Liver (tissue), 9 donors: Measurements from ENCODE around the gene SERPING1. TPM values are rescaled to one million over a fixed set of nuclear protein-coding genes. Genes with fewer than 3 reads are reported as not detected.
A peak's percentile ranks its signal among the peaks of the same experiment; 100 is the strongest.

Source experiments
- DNase-seq: peaks from one replicate; pipeline ENCODE4 v3.0.0-alpha.2; 2017; ENCODE audit warnings: low spot score
- H3K27ac ChIP-seq, 2 donors: one replicate each; pipeline ENCODE4 v1.7.0; 2013; ENCODE audit warnings: inconsistent platforms in 2 of 2, low read length in 2 of 2, control low read depth in 1 of 2, low read depth in 1 of 2, mild to moderate bottlenecking in 1 of 2
- H3K27me3 ChIP-seq, 4 donors: one replicate each; pipeline versions ENCODE4 v1.6.1 to v1.7.0; 2013; ENCODE audit warnings: low read length in 3 of 4, inconsistent platforms in 1 of 4, mild to moderate bottlenecking in 1 of 4, moderate library complexity in 1 of 4; ENCODE audit not compliant: control insufficient read depth in 4 of 4, insufficient read depth in 4 of 4
- H3K36me3 ChIP-seq, 4 donors: one replicate each; pipeline versions ENCODE4 v1.6.1 to v1.7.0; 2013; ENCODE audit warnings: low read length in 3 of 4, mild to moderate bottlenecking in 3 of 4, low read depth in 1 of 4, moderate library complexity in 1 of 4; ENCODE audit not compliant: control insufficient read depth in 4 of 4, insufficient read depth in 3 of 4
- H3K4me1 ChIP-seq, 4 donors: one replicate each; pipeline versions ENCODE4 v1.6.1 to v1.7.0; 2013; ENCODE audit warnings: low read length in 3 of 4, mild to moderate bottlenecking in 3 of 4, moderate library complexity in 1 of 4; ENCODE audit not compliant: control insufficient read depth in 4 of 4, insufficient read depth in 4 of 4
- H3K4me3 ChIP-seq, 3 donors: one replicate each; pipeline versions ENCODE4 v1.6.1 to v1.7.0; 2013; ENCODE audit warnings: low read length in 3 of 3, control low read depth in 1 of 3, low read depth in 1 of 3, mild to moderate bottlenecking in 1 of 3
- H3K9ac ChIP-seq, 2 donors: one replicate each; pipeline ENCODE4 v1.7.0; 2013; ENCODE audit warnings: low read length in 2 of 2, mild to moderate bottlenecking in 2 of 2, moderate library complexity in 2 of 2, control low read depth in 1 of 2, low read depth in 1 of 2
- H3K9me3 ChIP-seq, 4 donors: one replicate each; pipeline versions ENCODE4 v1.6.1 to v1.7.0; 2013; ENCODE audit warnings: low read length in 3 of 4; ENCODE audit not compliant: control insufficient read depth in 4 of 4
- EGR1 ChIP-seq, 2 donors: IDR thresholded peaks; 2 replicates each; pipeline ENCODE4 v1.6.1; 2016 to 2018; ENCODE audit warnings: antibody characterized with exemption in 2 of 2, low read depth in 2 of 2
- FOXA1 ChIP-seq: IDR thresholded peaks from 2 replicates; pipeline ENCODE4 v1.6.1; 2016; ENCODE audit warnings: antibody characterized with exemption
- GABPA ChIP-seq, 2 donors: IDR thresholded peaks in 1 of 2; conservative IDR thresholded peaks in 1 of 2; 2 replicates each; pipeline ENCODE4 v1.6.1; 2016; ENCODE audit warnings: antibody characterized with exemption in 2 of 2, mild to moderate bottlenecking in 1 of 2, moderate library complexity in 1 of 2
- HNF4A ChIP-seq, 2 donors: conservative IDR thresholded peaks; 2 replicates each; pipeline ENCODE4 v1.6.1; 2016; ENCODE audit warnings: antibody characterized with exemption in 2 of 2, mild to moderate bottlenecking in 2 of 2
- JUND ChIP-seq, 2 donors: IDR thresholded peaks; 2 replicates each; pipeline ENCODE4 v1.6.1; 2016; ENCODE audit warnings: antibody characterized with exemption in 2 of 2
- NR2F2 ChIP-seq: IDR thresholded peaks from 2 replicates; pipeline ENCODE4 v1.6.1; 2016; ENCODE audit warnings: antibody characterized with exemption
- RAD21 ChIP-seq, 2 donors: IDR thresholded peaks; 2 replicates each; pipeline ENCODE4 v1.6.1; 2016; ENCODE audit warnings: antibody characterized with exemption in 2 of 2, mild to moderate bottlenecking in 2 of 2
- RXRA ChIP-seq, 2 donors: IDR thresholded peaks; 2 replicates each; pipeline ENCODE4 v1.6.1; 2017 to 2018; ENCODE audit warnings: antibody characterized with exemption in 2 of 2, mild to moderate bottlenecking in 1 of 2
- SP1 ChIP-seq: IDR thresholded peaks from 2 replicates; pipeline ENCODE4 v1.6.1; 2018; ENCODE audit warnings: antibody characterized with exemption, mild to moderate bottlenecking
- WGBS: extraction: QIAGEN DNeasy Blood & Tissue Kit; methylation state at CpG from one replicate; pipeline ENCODE4 v1.1.7; 2013; 5-methylcytosine and 5-hydroxymethylcytosine counted together
- polyA plus RNA-seq, 2 donors: library from polyadenylated mRNA; stranded (reverse) in 1 of 2; unstranded in 1 of 2; fragments of 200-250 nt in 1 of 2; fragments of >200 nt in 1 of 2; fragmentation: Nextera tagmentation in 1 of 2; extraction: Ambion mirVana in 1 of 2; gene quantifications; one replicate each; pipeline versions ENCODE4 v1.2.1 to v1.2.3, GENCODE V29; 2013 to 2015
- total RNA-seq, 2 donors: library from RNA; depleted of rRNA; stranded (reverse); fragments of >200 nt; gene quantifications; one replicate each; pipeline ENCODE4 v1.2.3, GENCODE V29; 2014
- TF ChIP-seq, protein P1 (sequence below): IDR thresholded peaks from 2 replicates; pipeline ENCODE4 v1.6.1; 2016; ENCODE audit warnings: antibody characterized with exemption
- TF ChIP-seq, protein P2 (sequence below): IDR thresholded peaks from 2 replicates; pipeline ENCODE4 v1.6.1; 2016; ENCODE audit warnings: antibody characterized with exemption
- TF ChIP-seq, protein P3 (sequence below): IDR thresholded peaks from 2 replicates; pipeline ENCODE4 v1.6.1; 2016; ENCODE audit warnings: antibody characterized with exemption, mild to moderate bottlenecking
- donor health status: healthy.
- donor health status: healthy.
- donor health status: healthy.
- donor health status: healthy.
- donor health status: healthy.

Gene SERPING1
- total and polyA plus RNA-seq, 4 donors = 235 to 2,911 (median 1,514) TPM

DNA sequence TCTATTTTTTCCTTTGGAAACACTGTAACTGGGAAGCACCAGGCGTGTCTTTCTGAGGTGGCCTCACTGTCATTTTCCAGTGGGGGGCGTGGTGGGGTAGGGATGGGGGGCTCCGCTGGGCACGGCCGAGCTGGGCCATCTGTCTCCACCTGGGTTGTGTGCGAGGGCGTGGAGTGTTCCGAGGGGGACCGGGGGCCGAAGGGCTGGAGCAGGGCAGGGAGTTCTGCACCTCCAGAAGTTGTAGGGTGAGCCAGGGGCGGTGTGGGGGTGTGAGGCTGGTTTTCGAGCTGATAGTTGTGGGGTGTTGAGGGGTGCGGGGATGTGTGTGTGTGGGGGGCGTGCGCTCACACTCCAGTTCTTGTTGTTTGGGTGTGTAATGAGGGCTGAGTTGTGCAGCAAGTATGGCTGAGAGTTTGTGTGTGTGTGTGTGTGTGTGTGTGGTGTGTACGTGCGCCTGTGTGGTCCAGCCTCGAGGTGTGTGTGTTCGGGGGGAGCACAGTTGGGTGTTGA lies 41.4 kb downstream of the SERPING1 start:
- Histone ChIP-seq H3K9me3 (no peaks in the 10 kb centered on the region), H3K27ac (peak overlapping the region; percentile 61 to 67), H3K36me3 (no peaks in the 10 kb centered on the region), H3K4me3 (peak overlapping the region; percentile 52 to 75 (median 61)), H3K4me1 (peaks cover 13 to 36% (median 19%) of the 10 kb centered on the region in 4 donors), H3K27me3 (no peaks in the 10 kb centered on the region), H3K9ac (peak overlapping the region in 1 of 2 donors; percentile 22)
- DNase-seq = peak; percentile 50
- no peak for TF ChIP-seq SP1
- no peak for TF ChIP-seq RXRA (IDR thresholded peaks at IDR 0.05)
- TF ChIP-seq JUND (IDR thresholded peaks at IDR 0.05) = no peak
- no peak for TF ChIP-seq HNF4A (conservative IDR thresholded peaks at IDR 0.05)
- no peak for TF ChIP-seq NR2F2
- TF ChIP-seq, protein P1, sequence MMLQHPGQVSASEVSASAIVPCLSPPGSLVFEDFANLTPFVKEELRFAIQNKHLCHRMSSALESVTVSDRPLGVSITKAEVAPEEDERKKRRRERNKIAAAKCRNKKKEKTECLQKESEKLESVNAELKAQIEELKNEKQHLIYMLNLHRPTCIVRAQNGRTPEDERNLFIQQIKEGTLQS = no peak
- TF ChIP-seq FOXA1 = no peak
- TF ChIP-seq, protein P2, sequence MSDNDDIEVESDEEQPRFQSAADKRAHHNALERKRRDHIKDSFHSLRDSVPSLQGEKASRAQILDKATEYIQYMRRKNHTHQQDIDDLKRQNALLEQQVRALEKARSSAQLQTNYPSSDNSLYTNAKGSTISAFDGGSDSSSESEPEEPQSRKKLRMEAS = no peak
- TF ChIP-seq, protein P3, sequence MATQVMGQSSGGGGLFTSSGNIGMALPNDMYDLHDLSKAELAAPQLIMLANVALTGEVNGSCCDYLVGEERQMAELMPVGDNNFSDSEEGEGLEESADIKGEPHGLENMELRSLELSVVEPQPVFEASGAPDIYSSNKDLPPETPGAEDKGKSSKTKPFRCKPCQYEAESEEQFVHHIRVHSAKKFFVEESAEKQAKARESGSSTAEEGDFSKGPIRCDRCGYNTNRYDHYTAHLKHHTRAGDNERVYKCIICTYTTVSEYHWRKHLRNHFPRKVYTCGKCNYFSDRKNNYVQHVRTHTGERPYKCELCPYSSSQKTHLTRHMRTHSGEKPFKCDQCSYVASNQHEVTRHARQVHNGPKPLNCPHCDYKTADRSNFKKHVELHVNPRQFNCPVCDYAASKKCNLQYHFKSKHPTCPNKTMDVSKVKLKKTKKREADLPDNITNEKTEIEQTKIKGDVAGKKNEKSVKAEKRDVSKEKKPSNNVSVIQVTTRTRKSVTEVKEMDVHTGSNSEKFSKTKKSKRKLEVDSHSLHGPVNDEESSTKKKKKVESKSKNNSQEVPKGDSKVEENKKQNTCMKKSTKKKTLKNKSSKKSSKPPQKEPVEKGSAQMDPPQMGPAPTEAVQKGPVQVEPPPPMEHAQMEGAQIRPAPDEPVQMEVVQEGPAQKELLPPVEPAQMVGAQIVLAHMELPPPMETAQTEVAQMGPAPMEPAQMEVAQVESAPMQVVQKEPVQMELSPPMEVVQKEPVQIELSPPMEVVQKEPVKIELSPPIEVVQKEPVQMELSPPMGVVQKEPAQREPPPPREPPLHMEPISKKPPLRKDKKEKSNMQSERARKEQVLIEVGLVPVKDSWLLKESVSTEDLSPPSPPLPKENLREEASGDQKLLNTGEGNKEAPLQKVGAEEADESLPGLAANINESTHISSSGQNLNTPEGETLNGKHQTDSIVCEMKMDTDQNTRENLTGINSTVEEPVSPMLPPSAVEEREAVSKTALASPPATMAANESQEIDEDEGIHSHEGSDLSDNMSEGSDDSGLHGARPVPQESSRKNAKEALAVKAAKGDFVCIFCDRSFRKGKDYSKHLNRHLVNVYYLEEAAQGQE = no peak
- no peak for TF ChIP-seq RAD21 (IDR thresholded peaks at IDR 0.05)
- WGBS = 24% methylated on average over 19 of the region's 19 CpGs

DNA sequence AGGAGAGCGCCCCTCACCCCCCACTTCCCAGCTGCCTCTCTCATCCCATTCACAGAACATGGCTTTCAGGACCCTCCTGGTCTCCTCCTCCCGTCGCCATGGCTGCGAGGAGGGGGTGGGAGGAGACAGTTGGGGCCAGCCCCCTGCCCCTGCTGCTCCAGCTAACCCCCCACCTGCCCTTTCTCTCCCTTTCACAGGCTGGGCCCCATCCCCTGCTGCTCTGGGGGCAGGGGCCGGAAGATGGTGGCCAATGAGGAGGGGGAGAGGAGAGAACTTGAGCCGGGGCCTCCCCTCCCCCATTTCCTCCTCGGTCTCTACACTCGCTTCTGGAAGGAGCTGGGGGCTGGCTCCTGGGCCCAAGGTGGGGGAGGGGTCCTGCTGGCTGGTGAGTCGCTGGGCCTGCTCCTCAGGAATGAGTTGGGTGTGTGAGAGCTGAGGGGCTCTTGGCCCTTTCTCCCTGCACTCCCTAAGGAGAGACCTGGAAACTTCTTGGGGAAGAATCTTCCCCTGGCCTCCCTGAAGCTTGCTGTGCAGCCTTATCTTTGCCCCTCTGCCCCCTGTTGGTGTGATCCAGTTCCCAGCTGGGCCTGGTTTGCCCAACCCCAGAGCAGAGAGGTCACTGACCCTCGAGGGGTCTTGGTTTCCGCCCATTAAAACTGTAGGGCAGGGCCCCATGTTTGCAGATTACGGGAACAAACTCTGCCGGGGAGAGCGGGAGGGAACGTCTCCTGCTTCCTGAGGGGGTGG lies 42.0 kb downstream of the SERPING1 start:
- TF ChIP-seq GABPA (IDR thresholded peaks at IDR 0.05 in 1 of 2, conservative IDR thresholded peaks at IDR 0.05 in 1 of 2) = no peak
- TF ChIP-seq NR2F2 = peak; percentile 95
- peak; percentile 68 to 93 for TF ChIP-seq RXRA (IDR thresholded peaks at IDR 0.05)
- TF ChIP-seq EGR1 (IDR thresholded peaks at IDR 0.05; ENCODE audit: low read depth in 2 of 2) = no peak
- TF ChIP-seq HNF4A (conservative IDR thresholded peaks at IDR 0.05) = peak; percentile 20 to 67
- peak in 1 of 2 donors; percentile 45 for TF ChIP-seq RAD21 (IDR thresholded peaks at IDR 0.05)
- TF ChIP-seq SP1 = peak; percentile 70
- no peaks in the 10 kb centered on the region for H3K27me3 ChIP-seq
- WGBS = 29% methylated on average over 15 of the region's 15 CpGs
- H3K36me3 ChIP-seq = no peaks in the 10 kb centered on the region
- peak; percentile 74 for DNase-seq
- H3K4me3 ChIP-seq = peak overlapping the region in 2 of 3 donors; percentile 61 to 75
- peaks cover 13 to 37% (median 20%) of the 10 kb centered on the region in 4 donors for H3K4me1 ChIP-seq
- H3K27ac ChIP-seq = peak overlapping the region; percentile 61 to 67
- peak overlapping the region in 1 of 2 donors; percentile 17 for H3K9ac ChIP-seq
- H3K9me3 ChIP-seq = no peaks in the 10 kb centered on the region
